Thyroid gland (tissue), 4 donors: ENCODE measurements around the gene INTS15.

Source experiments
- CTCF ChIP-seq, 6 experiments: fragments of 200-600 bp in 3 of 6; fragments of 450-650 bp in 3 of 6; sonication (generic) in 3 of 6; IDR thresholded peaks; one replicate each; pipeline ENCODE4 v1.5.1; 2016 to 2019; ENCODE audit warnings: antibody characterized with exemption in 6 of 6, mild to moderate bottlenecking in 2 of 6, inconsistent platforms in 1 of 6, moderate library complexity in 1 of 6
- POLR2A ChIP-seq, 2 donors: fragments of 450-650 bp; IDR thresholded peaks; one replicate each; pipeline ENCODE4 v1.6.1; 2017; ENCODE audit warnings: antibody characterized with exemption in 2 of 2, mild to moderate bottlenecking in 2 of 2, moderate library complexity in 1 of 2

- TF ChIP-seq CTCF (IDR thresholded peaks at IDR 0.05) (no peak), POLR2A (IDR thresholded peaks at IDR 0.05) (no peak)
These were observed 32.4 kb downstream of the INTS15 start for GRCh38 chr7:6622134-6622710.
